Measurements from ENCODE around the gene MEX3B.

DNA sequence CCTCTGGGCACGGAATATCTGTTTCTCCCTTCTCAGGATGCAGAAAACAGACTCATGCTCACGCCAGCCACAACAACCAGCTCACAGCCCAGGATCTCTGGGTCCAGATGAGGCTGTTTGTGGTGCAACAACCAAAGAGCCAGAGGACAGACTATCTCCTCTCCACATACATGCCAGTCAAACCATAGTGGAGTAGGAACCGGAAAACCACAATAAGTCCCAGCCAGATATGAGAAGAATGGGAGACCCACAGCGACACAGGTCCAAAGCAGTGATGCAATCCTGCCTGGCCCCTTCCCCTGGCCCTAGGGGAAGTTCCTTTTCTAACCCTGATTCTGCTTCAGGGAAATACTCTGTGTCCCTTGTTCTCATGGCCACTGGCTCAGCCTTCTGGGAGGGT, 27.6 kb downstream of the MEX3B start:
- TF ChIP-seq, protein P1, sequence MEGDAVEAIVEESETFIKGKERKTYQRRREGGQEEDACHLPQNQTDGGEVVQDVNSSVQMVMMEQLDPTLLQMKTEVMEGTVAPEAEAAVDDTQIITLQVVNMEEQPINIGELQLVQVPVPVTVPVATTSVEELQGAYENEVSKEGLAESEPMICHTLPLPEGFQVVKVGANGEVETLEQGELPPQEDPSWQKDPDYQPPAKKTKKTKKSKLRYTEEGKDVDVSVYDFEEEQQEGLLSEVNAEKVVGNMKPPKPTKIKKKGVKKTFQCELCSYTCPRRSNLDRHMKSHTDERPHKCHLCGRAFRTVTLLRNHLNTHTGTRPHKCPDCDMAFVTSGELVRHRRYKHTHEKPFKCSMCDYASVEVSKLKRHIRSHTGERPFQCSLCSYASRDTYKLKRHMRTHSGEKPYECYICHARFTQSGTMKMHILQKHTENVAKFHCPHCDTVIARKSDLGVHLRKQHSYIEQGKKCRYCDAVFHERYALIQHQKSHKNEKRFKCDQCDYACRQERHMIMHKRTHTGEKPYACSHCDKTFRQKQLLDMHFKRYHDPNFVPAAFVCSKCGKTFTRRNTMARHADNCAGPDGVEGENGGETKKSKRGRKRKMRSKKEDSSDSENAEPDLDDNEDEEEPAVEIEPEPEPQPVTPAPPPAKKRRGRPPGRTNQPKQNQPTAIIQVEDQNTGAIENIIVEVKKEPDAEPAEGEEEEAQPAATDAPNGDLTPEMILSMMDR (IDR thresholded peaks at IDR 0.05; ENCODE audit: low read depth, low read length, poor library complexity, severe bottlenecking) = no peak
- TF ChIP-seq EZH2phosphoT487 (IDR thresholded peaks at IDR 0.05; ENCODE audit: borderline replicate concordance, low read length) = no peak

Data from DOHH2 (cell line).